K562 (cell line): ENCODE results near the gene CD164. TPM values are rescaled to one million over a fixed set of nuclear protein-coding genes. Genes with fewer than 3 reads are reported as not detected.

Experiments
- ATAC-seq: fragments of 200-7000 bp; cut with Tn5 transposase; 3 replicates; pipeline ENCODE4 v1.9.1; 2020; ENCODE audit warnings: moderate library complexity
- BruUV-seq: library from RNA; stranded (reverse); fragments of 400-500 nt; replicated peaks from 2 replicates; lab custom pipeline; 2021; lab: Mats Ljungman, UMichigan
- CTCF ChIA-PET: fragments of 300-600 bp; formaldehyde crosslinking; extraction: SDS; loops from one replicate; lab custom pipeline; 2021; ENCODE audit warnings: low intra/inter-chr PET ratio; lab: Yijun Ruan, JAX
- POLR2A ChIA-PET: fragments of 300-600, 350-650 bp; sonication (Branson Sonifier 250); formaldehyde crosslinking; extraction: SDS; loops from one replicate; lab custom pipeline; 2021; ENCODE audit warnings: antibody characterized with exemption, inconsistent platforms; lab: Yijun Ruan, JAX
- DNase-seq, 4 experiments: peaks; one replicate each; pipeline versions ENCODE4 v3.0.0 to v3.0.0-alpha.2; 2011 to 2018; ENCODE audit warnings: low spot score in 3 of 4, mixed read lengths in 3 of 4; ENCODE audit errors: extremely low read depth in 1 of 4
- FAIRE-seq: peaks from 2 replicates; lab custom pipeline; 2011; peaks lifted over from hg19 to GRCh38; lab: Jason Lieb, UNC
- H2AFZ ChIP-seq: 2 replicates; pipeline ENCODE4 v1.6.0; 2011; ENCODE audit warnings: low read depth, low read length, control low read depth, inconsistent platforms
- H3K27ac ChIP-seq: fragments of 200-600 bp; 3 replicates; pipeline ENCODE4 v1.8.0; 2011; ENCODE audit warnings: low read depth, mild to moderate bottlenecking, control low read depth, inconsistent platforms, low read length, moderate library complexity, mixed read lengths; ENCODE audit errors: extremely low read depth
- H3K27me3 ChIP-seq, 2 experiments: fragments of 300-600 bp in 1 of 2; 2 replicates in 1 of 2; 3 replicates in 1 of 2; pipeline versions ENCODE4 v1.6.0 to v1.8.0; 2011; ENCODE audit warnings: inconsistent platforms in 2 of 2, low read length in 2 of 2, mild to moderate bottlenecking in 1 of 2, mixed read lengths in 1 of 2, moderate library complexity in 1 of 2; ENCODE audit not compliant: control insufficient read depth in 2 of 2, insufficient read depth in 2 of 2
- H3K36me3 ChIP-seq: fragments of 300-600 bp; 3 replicates; pipeline ENCODE4 v1.8.0; 2011; ENCODE audit warnings: mild to moderate bottlenecking, low read length, inconsistent platforms; ENCODE audit not compliant: control insufficient read depth, insufficient read depth
- H3K4me1 ChIP-seq, 2 experiments: fragments of 200-600 bp in 1 of 2; replicated peaks in 1 of 2; 2 replicates in 1 of 2; 3 replicates in 1 of 2; pipeline versions ENCODE4 v1.5.1 to v1.8.0; 2011; ENCODE audit warnings: inconsistent platforms in 2 of 2, low read length in 2 of 2, mild to moderate bottlenecking in 1 of 2, mixed read lengths in 1 of 2, moderate library complexity in 1 of 2; ENCODE audit not compliant: control insufficient read depth in 2 of 2, insufficient read depth in 2 of 2
- H3K4me2 ChIP-seq: 2 replicates; pipeline ENCODE4 v1.6.1; 2011; ENCODE audit warnings: low read length, control low read depth, inconsistent platforms, mixed read lengths; ENCODE audit not compliant: insufficient read depth
- H3K4me3 ChIP-seq: fragments of 200-600 bp; sonication (generic), shearing (Covaris generic); 2 replicates; pipeline ENCODE4 v1.5.1; 2016; ENCODE audit warnings: control low read depth, inconsistent platforms
- H3K79me2 ChIP-seq: fragments of 200-600 bp; 3 replicates; pipeline ENCODE4 v1.8.0; 2011; ENCODE audit warnings: low read length, inconsistent platforms; ENCODE audit not compliant: control insufficient read depth, insufficient read depth
- H3K9ac ChIP-seq, 2 experiments: 2 replicates each; pipeline versions ENCODE4 v1.6.0 to v1.6.1; 2011; ENCODE audit warnings: low read depth in 2 of 2, low read length in 2 of 2, control low read depth in 1 of 2, inconsistent platforms in 1 of 2, mild to moderate bottlenecking in 1 of 2, mixed read lengths in 1 of 2; ENCODE audit not compliant: insufficient read depth in 1 of 2
- H3K9me1 ChIP-seq: one replicate; pipeline ENCODE4 v1.6.0; 2011; ENCODE audit warnings: inconsistent platforms, mild to moderate bottlenecking, low read length, moderate library complexity; ENCODE audit not compliant: control insufficient read depth, insufficient read depth
- H3K9me3 ChIP-seq: replicated peaks from 2 replicates; pipeline ENCODE4 v1.5.1; 2011; ENCODE audit warnings: low read depth, low read length, inconsistent platforms; ENCODE audit not compliant: control insufficient read depth, insufficient read depth
- H4K20me1 ChIP-seq: replicated peaks from 2 replicates; pipeline ENCODE4 v1.6.1; 2011; ENCODE audit warnings: low read length, inconsistent platforms, mixed read lengths; ENCODE audit not compliant: control insufficient read depth, insufficient read depth
- CAMTA2 ChIP-seq: fragments of 250-450 bp; sonication (Bioruptor Pico); conservative IDR thresholded peaks from 2 replicates; pipeline ENCODE4 v1.5.1; 2022
- CHCHD3 ChIP-seq: fragments of 250-450 bp; sonication (Bioruptor Pico); IDR thresholded peaks from 2 replicates; pipeline ENCODE4 v2.1.2; 2022; ENCODE audit warnings: mild to moderate bottlenecking
- MAFK ChIP-seq: IDR thresholded peaks from 2 replicates; pipeline ENCODE4 v1.6.1; 2011; ENCODE audit warnings: low read length, improper control_type of control experiment
- PTRF ChIP-seq: fragments of 450-650 bp; IDR thresholded peaks from 2 replicates; pipeline ENCODE4 v1.6.1; 2016; ENCODE audit warnings: mild to moderate bottlenecking, missing genetic modification characterization, missing compliant biosample characterization
- RBM25 ChIP-seq: fragments of 200-400 bp; formaldehyde crosslinking; IDR thresholded peaks from 2 replicates; pipeline ENCODE4 v1.6.1; 2018; ENCODE audit warnings: low read length, low read depth, moderate library complexity; ENCODE audit not compliant: severe bottlenecking
- SIN3A ChIP-seq, 2 experiments: fragments of 150-350 bp in 1 of 2; IDR thresholded peaks; 2 replicates each; pipeline ENCODE4 v1.6.1; 2011 to 2016; ENCODE audit warnings: borderline replicate concordance in 2 of 2, low read depth in 2 of 2, low read length in 2 of 2, mild to moderate bottlenecking in 2 of 2, moderate library complexity in 2 of 2; ENCODE audit not compliant: control insufficient read depth in 1 of 2
- TEAD1 ChIP-seq, 2 experiments: fragments of 450-650 bp in 1 of 2; sonication (generic) in 1 of 2; formaldehyde crosslinking; IDR thresholded peaks; 2 replicates each; pipeline versions ENCODE4 v1.4.0 to v1.8.0; 2020 to 2022; ENCODE audit warnings: mild to moderate bottlenecking in 2 of 2, missing genetic modification reagents in 1 of 2
- ZNF121 ChIP-seq: sonication (generic); formaldehyde crosslinking; conservative IDR thresholded peaks from 2 replicates; pipeline ENCODE4 v1.8.0; 2022; ENCODE audit warnings: missing genetic modification reagents
- WGBS: fragments of 100-300 bp; shearing (Covaris generic); methylation state at CpG from one replicate; pipeline ENCODE4 v1.1.6; 2016; ENCODE audit warnings: low coverage, mixed read lengths; ENCODE audit not compliant: insufficient coverage; ENCODE audit errors: missing lambda C conversion rate; 5-methylcytosine and 5-hydroxymethylcytosine counted together
- in situ Hi-C: fragments of 300-500 bp; cut with MboI; formaldehyde crosslinking; loops from 4 replicates; pipeline ENCODE4 v1.15.0; 2018; ENCODE audit warnings: inconsistent platforms, mixed read lengths
- intact Hi-C: fragments of 100-400 bp; cut with micrococcal nuclease; formaldehyde crosslinking; loops from 2 replicates; pipeline ENCODE4 v1.14.2; 2022
- polyA plus RNA-seq, 8 experiments: library from polyadenylated mRNA; depleted of rRNA in 4 of 8; stranded (reverse) in 5 of 8; unstranded in 3 of 8; fragments of >200 nt; fragmentation: Nextera tagmentation in 2 of 8; fragmentation: Illumina TruSeq in 1 of 8; extraction: Ambion mirVana in 2 of 8; extraction: Trizol in 1 of 8; gene quantifications; 2 replicates each; pipeline versions ENCODE4 v1.2.1 to v1.2.3, GENCODE V29; 2011 to 2014; ENCODE audit warnings: inconsistent platforms in 1 of 8, missing spikeins in 1 of 8
- total RNA-seq, 7 experiments: library from RNA; depleted of rRNA in 6 of 7; stranded (reverse); fragments of >200 nt in 6 of 7; fragmentation: Illumina TruSeq in 2 of 7; extraction: Trizol in 2 of 7; gene quantifications; 2 replicates each; pipeline versions ENCODE4 v1.2.1 to v1.2.3, GENCODE V29; 2011 to 2021; ENCODE audit warnings: low replicate concordance in 1 of 7
- TF ChIP-seq, protein P1 (sequence below): fragments of 250-450 bp; sonication (Bioruptor Pico); IDR thresholded peaks from 2 replicates; pipeline ENCODE4 v1.8.0; 2022; ENCODE audit warnings: inconsistent platforms, mild to moderate bottlenecking, moderate library complexity, borderline replicate concordance
- TF ChIP-seq, protein P2 (sequence below): fragments of 250-450 bp; sonication (Bioruptor Pico); IDR thresholded peaks from 2 replicates; pipeline ENCODE4 v1.5.0; 2022; ENCODE audit warnings: mild to moderate bottlenecking
- TF ChIP-seq, protein P3 (sequence below), 3 experiments: IDR thresholded peaks in 2 of 3; conservative IDR thresholded peaks in 1 of 3; 2 replicates each; pipeline ENCODE4 v1.5.1; 2011 to 2012; ENCODE audit warnings: low read length in 3 of 3, mild to moderate bottlenecking in 3 of 3, control low read depth in 2 of 3, improper control_type of control experiment in 1 of 3, inconsistent platforms in 1 of 3, low read depth in 1 of 3, mixed read lengths in 1 of 3, moderate library complexity in 1 of 3; ENCODE audit not compliant: insufficient read depth in 2 of 3
- TF ChIP-seq, protein P4 (sequence below): sonication (generic); formaldehyde crosslinking; IDR thresholded peaks from 2 replicates; pipeline ENCODE4 v1.8.1; 2023; ENCODE audit warnings: missing genetic modification reagents, mild to moderate bottlenecking, borderline replicate concordance

The CD164 gene
- total and polyA plus RNA-seq, 9 of the 15 experiments (the other 6 are each of a cell fraction or from before 2014, with no cell fraction given) = 79.5 to 317 (median 165) TPM

DNA sequence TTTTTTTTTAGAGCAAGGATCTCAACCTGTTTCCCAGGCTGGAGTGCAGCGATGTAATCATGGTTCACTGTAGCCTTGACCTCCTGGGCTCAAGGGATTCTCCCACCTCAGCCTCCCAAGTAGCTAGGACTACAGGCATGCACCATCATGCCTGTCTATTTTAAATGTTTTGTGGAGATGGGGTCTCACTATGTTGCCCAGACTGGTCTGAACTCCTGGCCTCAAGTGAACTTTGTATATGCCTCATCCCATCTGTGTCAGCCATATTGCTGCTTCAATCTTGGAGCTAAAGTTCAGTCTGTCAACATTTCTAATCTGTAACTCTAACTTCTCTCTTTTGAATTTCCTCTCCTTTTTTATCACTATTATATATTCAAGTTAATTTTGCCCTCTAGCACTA is 54.3 kb downstream of the CD164 start:
- Histone ChIP-seq H3K9me3 (no peaks in the 10 kb centered on the region), H3K4me1 (peaks cover 4 to 9% of the 10 kb centered on the region in 2 experiments; a peak in 3 of 5 replicates), H3K36me3 (no peaks in the 10 kb centered on the region), H3K27ac (no peak overlapping the region), H2AFZ (no peak overlapping the region), H3K9me1 (no peaks in the 10 kb centered on the region)
- ChIA-PET CTCF (no interaction called here), POLR2A (interaction anchor here (1.3 to 1.9 kb wide), 2 partner anchors 11 to 24 kb away, joined by 3 to 8 read pairs; no protein-coding TSS in a partner anchor)
- in situ Hi-C loops = no loop called here
- no peak for ATAC-seq
- TF ChIP-seq, protein P1, sequence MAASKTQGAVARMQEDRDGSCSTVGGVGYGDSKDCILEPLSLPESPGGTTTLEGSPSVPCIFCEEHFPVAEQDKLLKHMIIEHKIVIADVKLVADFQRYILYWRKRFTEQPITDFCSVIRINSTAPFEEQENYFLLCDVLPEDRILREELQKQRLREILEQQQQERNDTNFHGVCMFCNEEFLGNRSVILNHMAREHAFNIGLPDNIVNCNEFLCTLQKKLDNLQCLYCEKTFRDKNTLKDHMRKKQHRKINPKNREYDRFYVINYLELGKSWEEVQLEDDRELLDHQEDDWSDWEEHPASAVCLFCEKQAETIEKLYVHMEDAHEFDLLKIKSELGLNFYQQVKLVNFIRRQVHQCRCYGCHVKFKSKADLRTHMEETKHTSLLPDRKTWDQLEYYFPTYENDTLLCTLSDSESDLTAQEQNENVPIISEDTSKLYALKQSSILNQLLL = no peak
- TF ChIP-seq, protein P2, sequence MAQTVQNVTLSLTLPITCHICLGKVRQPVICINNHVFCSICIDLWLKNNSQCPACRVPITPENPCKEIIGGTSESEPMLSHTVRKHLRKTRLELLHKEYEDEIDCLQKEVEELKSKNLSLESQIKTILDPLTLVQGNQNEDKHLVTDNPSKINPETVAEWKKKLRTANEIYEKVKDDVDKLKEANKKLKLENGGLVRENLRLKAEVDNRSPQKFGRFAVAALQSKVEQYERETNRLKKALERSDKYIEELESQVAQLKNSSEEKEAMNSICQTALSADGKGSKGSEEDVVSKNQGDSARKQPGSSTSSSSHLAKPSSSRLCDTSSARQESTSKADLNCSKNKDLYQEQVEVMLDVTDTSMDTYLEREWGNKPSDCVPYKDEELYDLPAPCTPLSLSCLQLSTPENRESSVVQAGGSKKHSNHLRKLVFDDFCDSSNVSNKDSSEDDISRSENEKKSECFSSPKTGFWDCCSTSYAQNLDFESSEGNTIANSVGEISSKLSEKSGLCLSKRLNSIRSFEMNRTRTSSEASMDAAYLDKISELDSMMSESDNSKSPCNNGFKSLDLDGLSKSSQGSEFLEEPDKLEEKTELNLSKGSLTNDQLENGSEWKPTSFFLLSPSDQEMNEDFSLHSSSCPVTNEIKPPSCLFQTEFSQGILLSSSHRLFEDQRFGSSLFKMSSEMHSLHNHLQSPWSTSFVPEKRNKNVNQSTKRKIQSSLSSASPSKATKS (CRISPR knock-in tag) = no peak
- TF ChIP-seq ZNF121 = peak; percentile 69
- no peak for TF ChIP-seq SIN3A (IDR thresholded peaks at IDR 0.05; ENCODE audit: borderline replicate concordance in 2 of 2, control insufficient read depth in 1 of 2, low read depth in 2 of 2, low read length in 2 of 2)
- TF ChIP-seq, protein P3, sequence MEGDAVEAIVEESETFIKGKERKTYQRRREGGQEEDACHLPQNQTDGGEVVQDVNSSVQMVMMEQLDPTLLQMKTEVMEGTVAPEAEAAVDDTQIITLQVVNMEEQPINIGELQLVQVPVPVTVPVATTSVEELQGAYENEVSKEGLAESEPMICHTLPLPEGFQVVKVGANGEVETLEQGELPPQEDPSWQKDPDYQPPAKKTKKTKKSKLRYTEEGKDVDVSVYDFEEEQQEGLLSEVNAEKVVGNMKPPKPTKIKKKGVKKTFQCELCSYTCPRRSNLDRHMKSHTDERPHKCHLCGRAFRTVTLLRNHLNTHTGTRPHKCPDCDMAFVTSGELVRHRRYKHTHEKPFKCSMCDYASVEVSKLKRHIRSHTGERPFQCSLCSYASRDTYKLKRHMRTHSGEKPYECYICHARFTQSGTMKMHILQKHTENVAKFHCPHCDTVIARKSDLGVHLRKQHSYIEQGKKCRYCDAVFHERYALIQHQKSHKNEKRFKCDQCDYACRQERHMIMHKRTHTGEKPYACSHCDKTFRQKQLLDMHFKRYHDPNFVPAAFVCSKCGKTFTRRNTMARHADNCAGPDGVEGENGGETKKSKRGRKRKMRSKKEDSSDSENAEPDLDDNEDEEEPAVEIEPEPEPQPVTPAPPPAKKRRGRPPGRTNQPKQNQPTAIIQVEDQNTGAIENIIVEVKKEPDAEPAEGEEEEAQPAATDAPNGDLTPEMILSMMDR (IDR thresholded peaks at IDR 0.05 in 2 of 3, conservative IDR thresholded peaks at IDR 0.05 in 1 of 3; ENCODE audit: insufficient read depth in 2 of 3, low read depth in 1 of 3, low read length in 3 of 3) = no peak
- TF ChIP-seq, protein P4, sequence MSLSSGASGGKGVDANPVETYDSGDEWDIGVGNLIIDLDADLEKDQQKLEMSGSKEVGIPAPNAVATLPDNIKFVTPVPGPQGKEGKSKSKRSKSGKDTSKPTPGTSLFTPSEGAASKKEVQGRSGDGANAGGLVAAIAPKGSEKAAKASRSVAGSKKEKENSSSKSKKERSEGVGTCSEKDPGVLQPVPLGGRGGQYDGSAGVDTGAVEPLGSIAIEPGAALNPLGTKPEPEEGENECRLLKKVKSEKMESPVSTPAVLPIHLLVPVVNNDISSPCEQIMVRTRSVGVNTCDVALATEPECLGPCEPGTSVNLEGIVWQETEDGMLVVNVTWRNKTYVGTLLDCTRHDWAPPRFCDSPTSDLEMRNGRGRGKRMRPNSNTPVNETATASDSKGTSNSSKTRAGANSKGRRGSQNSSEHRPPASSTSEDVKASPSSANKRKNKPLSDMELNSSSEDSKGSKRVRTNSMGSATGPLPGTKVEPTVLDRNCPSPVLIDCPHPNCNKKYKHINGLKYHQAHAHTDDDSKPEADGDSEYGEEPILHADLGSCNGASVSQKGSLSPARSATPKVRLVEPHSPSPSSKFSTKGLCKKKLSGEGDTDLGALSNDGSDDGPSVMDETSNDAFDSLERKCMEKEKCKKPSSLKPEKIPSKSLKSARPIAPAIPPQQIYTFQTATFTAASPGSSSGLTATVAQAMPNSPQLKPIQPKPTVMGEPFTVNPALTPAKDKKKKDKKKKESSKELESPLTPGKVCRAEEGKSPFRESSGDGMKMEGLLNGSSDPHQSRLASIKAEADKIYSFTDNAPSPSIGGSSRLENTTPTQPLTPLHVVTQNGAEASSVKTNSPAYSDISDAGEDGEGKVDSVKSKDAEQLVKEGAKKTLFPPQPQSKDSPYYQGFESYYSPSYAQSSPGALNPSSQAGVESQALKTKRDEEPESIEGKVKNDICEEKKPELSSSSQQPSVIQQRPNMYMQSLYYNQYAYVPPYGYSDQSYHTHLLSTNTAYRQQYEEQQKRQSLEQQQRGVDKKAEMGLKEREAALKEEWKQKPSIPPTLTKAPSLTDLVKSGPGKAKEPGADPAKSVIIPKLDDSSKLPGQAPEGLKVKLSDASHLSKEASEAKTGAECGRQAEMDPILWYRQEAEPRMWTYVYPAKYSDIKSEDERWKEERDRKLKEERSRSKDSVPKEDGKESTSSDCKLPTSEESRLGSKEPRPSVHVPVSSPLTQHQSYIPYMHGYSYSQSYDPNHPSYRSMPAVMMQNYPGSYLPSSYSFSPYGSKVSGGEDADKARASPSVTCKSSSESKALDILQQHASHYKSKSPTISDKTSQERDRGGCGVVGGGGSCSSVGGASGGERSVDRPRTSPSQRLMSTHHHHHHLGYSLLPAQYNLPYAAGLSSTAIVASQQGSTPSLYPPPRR (CRISPR knock-in tag) = no peak
- no peak for TF ChIP-seq CHCHD3
- TF ChIP-seq CAMTA2 (CRISPR knock-in tag) = no peak
- no peak for TF ChIP-seq PTRF (tag)
- TF ChIP-seq RBM25 = peak; percentile 16
- TF ChIP-seq MAFK = no peak
- no peak for TF ChIP-seq TEAD1 (CRISPR knock-in tag; IDR thresholded peaks at IDR 0.05)
- TF ChIP-seq, all 486 proteins: peak for 2
- FAIRE-seq (no peak), DNase-seq (no peak)
- Histone ChIP-seq H3K4me2 (no peak overlapping the region), H3K9ac (no peak overlapping the region), H3K79me2 (no peaks in the 10 kb centered on the region), H3K4me3 (no peak overlapping the region), H3K27me3 (no peaks in the 10 kb centered on the region), H4K20me1 (no peaks in the 10 kb centered on the region)
- BruUV-seq = no TSS peak
- intact Hi-C loops = no loop called here
- 63% methylated on average over 1 of the region's 1 CpG for WGBS
